Parathyroid adenoma (tissue), 2 donors: Measurements from ENCODE around the gene STS.

ENCODE experiments used
- H2AFZ ChIP-seq: fragments of 300-600 bp; sonication (generic); one replicate; pipeline ENCODE4 v1.7.0; 2017; ENCODE audit warnings: antibody characterized with exemption, mild to moderate bottlenecking
- H3K27ac ChIP-seq: fragments of 300-600 bp; sonication (generic); one replicate; pipeline ENCODE4 v1.7.0; 2017
- H3K27me3 ChIP-seq: fragments of 300-600 bp; sonication (generic); one replicate; pipeline ENCODE4 v1.7.0; 2017; ENCODE audit warnings: low read length; ENCODE audit not compliant: control insufficient read depth, insufficient read depth
- H3K36me3 ChIP-seq: fragments of 300-600 bp; sonication (generic); one replicate; pipeline ENCODE4 v1.7.0; 2017; ENCODE audit warnings: low read length; ENCODE audit not compliant: control insufficient read depth, insufficient read depth
- H3K4me1 ChIP-seq: fragments of 300-600 bp; sonication (generic); one replicate; pipeline ENCODE4 v1.7.0; 2017; ENCODE audit warnings: control low read depth
- H3K4me2 ChIP-seq: fragments of 300-600 bp; sonication (generic); one replicate; pipeline ENCODE4 v1.7.0; 2017; ENCODE audit warnings: low read length
- H3K4me3 ChIP-seq: fragments of 300-600 bp; sonication (generic); one replicate; pipeline ENCODE4 v1.7.0; 2017; ENCODE audit warnings: low read depth, low read length
- H3K79me2 ChIP-seq: fragments of 300-600 bp; sonication (generic); one replicate; pipeline ENCODE4 v1.7.0; 2017; ENCODE audit warnings: control low read depth
- H3K9ac ChIP-seq: fragments of 300-600 bp; sonication (generic); one replicate; pipeline ENCODE4 v1.7.0; 2017; ENCODE audit warnings: mild to moderate bottlenecking
- H3K9me3 ChIP-seq: fragments of 300-600 bp; sonication (generic); one replicate; pipeline ENCODE4 v1.7.0; 2017; ENCODE audit warnings: low read length; ENCODE audit not compliant: control insufficient read depth
- TF ChIP-seq, protein P1 (sequence below): fragments of 300-600 bp; sonication (generic); IDR thresholded peaks from one replicate; pipeline ENCODE4 v1.7.0; 2017; ENCODE audit warnings: antibody characterized with exemption, mild to moderate bottlenecking
- donor health status: primary hyperparathyroidism.

STS gene

DNA sequence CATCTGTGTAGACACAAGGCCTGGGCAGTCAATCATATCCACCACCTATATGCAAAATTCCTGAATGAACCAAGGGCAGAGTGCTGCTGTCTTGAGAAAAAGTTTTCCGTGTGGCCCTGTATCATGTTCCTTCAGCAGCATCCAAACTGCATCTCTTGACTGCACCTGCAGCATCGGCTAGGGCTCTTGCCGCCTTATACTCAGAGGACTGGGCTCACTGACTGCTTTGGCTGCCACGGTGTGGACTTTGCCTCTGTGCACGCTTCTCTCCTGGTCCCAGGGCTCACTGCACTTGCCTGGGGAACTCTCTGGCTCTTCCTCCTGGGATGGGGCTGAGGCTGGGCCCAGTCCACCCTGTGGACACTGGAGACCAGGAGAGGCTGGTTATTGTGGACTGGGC is 39.5 kb upstream of the STS start:
- no peaks in the 10 kb centered on the region for H3K9me3 ChIP-seq
- no peak overlapping the region for H3K9ac ChIP-seq
- H3K79me2 ChIP-seq: no peaks in the 10 kb centered on the region
- no peak overlapping the region for H3K4me3 ChIP-seq
- H3K27ac ChIP-seq: no peak overlapping the region
- no peaks in the 10 kb centered on the region for H3K4me1 ChIP-seq
- no peak overlapping the region for H2AFZ ChIP-seq
- no peaks in the 10 kb centered on the region for H3K36me3 ChIP-seq
- H3K27me3 ChIP-seq: no peaks in the 10 kb centered on the region
- no peak overlapping the region for H3K4me2 ChIP-seq
- TF ChIP-seq, protein P1, sequence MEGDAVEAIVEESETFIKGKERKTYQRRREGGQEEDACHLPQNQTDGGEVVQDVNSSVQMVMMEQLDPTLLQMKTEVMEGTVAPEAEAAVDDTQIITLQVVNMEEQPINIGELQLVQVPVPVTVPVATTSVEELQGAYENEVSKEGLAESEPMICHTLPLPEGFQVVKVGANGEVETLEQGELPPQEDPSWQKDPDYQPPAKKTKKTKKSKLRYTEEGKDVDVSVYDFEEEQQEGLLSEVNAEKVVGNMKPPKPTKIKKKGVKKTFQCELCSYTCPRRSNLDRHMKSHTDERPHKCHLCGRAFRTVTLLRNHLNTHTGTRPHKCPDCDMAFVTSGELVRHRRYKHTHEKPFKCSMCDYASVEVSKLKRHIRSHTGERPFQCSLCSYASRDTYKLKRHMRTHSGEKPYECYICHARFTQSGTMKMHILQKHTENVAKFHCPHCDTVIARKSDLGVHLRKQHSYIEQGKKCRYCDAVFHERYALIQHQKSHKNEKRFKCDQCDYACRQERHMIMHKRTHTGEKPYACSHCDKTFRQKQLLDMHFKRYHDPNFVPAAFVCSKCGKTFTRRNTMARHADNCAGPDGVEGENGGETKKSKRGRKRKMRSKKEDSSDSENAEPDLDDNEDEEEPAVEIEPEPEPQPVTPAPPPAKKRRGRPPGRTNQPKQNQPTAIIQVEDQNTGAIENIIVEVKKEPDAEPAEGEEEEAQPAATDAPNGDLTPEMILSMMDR: no peak

DNA sequence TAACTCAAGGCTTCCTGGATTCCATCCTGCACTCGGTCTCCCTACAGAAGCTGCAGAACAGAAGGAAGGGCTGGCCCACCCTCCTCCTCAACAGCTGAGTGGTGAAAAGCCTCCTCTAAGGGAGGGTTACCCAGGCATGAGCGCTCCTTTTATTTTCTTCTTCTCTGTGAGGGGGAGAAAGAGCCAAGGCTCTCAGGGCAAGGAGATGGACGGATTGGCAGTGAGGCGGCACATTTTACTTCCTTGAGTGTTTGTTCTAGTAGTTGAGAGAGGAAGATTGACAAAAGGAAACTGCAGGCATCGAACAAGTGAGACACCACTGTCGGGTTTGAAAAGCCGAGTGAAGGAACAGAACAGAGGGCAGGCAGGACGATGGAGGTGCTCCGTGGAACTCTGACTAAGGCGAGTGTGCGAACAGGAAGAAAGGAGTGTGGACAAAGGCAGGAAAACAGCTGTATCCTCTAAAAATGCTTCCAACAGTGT is 38.4 kb upstream of the STS start:
- Histone ChIP-seq H2AFZ (peak overlapping the region; percentile 60), H3K79me2 (no peaks in the 10 kb centered on the region), H3K4me1 (no peaks in the 10 kb centered on the region), H3K9me3 (no peaks in the 10 kb centered on the region), H3K4me3 (no peak overlapping the region), H3K27ac (no peak overlapping the region), H3K27me3 (no peaks in the 10 kb centered on the region), H3K9ac (no peak overlapping the region), H3K36me3 (no peaks in the 10 kb centered on the region), H3K4me2 (peak overlapping the region; percentile 38)
- TF ChIP-seq, protein P1: no peak

DNA sequence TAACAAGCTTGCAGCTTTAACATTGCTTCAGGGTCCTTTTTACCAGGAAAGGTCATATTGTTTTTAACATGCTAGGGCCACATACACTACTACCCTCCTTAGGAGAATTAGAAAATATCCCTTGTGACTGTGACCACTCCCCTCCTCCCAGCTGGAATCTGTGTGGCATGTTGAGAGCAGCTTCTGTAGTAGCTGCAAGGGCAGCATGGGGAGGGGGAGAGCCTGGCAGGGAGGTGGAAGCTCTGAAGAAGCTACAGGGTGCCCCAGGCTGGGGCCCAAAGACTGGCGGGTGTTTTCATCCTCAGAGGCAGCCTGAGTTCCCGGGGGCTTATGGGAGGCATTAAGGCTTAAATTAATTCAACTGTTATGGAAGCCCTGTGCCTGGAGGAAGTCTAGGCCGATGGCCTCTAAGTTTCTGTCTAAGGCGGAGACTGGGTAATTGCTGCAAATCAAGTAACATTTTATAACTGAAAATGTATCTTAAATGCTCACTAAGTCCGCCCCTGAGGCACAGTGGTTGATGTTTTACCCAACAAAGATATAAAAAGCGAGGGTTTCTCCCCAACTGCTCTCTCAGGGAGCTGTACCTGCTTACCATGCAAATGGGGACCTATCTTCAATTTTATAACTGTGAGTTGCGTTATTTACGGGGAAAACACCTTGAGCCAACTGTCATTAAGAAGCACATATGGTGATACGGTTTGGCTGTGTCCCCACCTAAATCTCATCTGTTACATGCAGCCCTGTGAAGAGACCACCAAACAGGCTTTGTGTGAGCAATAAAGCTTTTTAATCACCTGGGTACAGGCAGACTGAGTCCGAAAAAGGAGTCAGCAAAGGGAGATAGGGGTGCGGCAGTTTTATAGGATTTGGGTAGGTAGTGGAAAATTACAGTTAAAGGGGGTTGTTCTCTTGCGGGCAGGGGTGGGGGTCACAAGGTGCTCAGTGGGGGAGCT is 37.4 kb upstream of the STS start:
- TF ChIP-seq, protein P1: no peak
- Histone ChIP-seq H3K9me3 (no peaks in the 10 kb centered on the region), H3K4me2 (no peak overlapping the region), H2AFZ (no peak overlapping the region), H3K4me3 (no peak overlapping the region), H3K27me3 (no peaks in the 10 kb centered on the region), H3K4me1 (no peaks in the 10 kb centered on the region), H3K27ac (no peak overlapping the region), H3K9ac (no peak overlapping the region), H3K79me2 (no peaks in the 10 kb centered on the region), H3K36me3 (no peaks in the 10 kb centered on the region)

DNA sequence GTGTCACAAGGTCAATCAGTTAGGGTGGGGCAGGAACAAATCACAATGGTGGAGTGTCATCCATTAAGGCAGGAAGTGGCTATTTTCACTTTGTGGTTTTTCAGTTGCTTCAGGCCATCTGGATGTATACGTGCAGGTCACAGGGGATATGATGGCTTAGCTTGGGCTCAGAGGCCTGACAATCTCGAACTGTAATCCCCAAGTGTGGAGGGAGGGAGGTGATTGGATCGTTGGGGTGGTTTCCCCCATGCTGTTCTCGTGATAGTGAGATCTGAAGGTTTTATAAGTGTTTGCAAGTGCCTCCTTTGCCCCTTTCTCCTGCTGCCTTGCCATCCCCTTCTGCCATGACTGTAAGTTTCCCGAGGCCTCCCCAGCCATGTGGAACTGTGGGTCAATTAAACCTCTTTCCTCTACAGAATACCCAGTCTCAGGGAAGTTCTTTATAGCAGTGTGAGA is 36.7 kb upstream of the STS start:
- Histone ChIP-seq H3K36me3 (no peaks in the 10 kb centered on the region), H3K4me1 (no peaks in the 10 kb centered on the region)

More for the DNA sequence above, 36.7 kb upstream of the STS start:
- no peak overlapping the region for H2AFZ ChIP-seq
- no peak overlapping the region for H3K4me3 ChIP-seq
- H3K9me3 ChIP-seq: no peaks in the 10 kb centered on the region
- no peak overlapping the region for H3K27ac ChIP-seq
- no peaks in the 10 kb centered on the region for H3K79me2 ChIP-seq
- TF ChIP-seq, protein P1: no peak
- H3K9ac ChIP-seq: no peak overlapping the region
- no peaks in the 10 kb centered on the region for H3K27me3 ChIP-seq
- no peak overlapping the region for H3K4me2 ChIP-seq
